ENCODE measurements around the gene CCDC174.

CCDC174 gene

DNA sequence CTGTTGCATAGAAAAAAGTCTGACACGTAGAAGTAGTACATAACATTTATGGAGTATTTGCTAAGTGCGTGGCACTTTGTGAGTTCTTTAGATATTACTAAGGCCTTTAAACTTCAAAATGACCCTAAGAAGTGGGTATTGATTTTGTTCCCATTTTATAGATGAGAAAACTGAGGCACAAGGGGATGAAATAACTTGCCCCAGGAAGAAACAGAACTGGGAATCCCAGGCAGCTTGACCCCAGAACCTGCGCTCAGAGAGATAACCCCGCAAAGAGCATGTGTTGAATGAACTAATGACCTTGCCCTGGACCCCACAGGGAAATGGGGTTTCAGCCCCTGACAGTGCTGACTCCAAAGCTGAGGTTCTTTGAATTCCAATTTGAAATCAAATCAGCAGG lies 30.5 kb upstream of the CCDC174 start:
- no peaks in the 10 kb centered on the region for H3K9me3 ChIP-seq (ENCODE audit: insufficient read depth, low read depth, low read length)
- H3K4me2 ChIP-seq (ENCODE audit: low read depth, low read length, poor library complexity, severe bottlenecking) = no peak overlapping the region
- H3K36me3 ChIP-seq (ENCODE audit: insufficient read depth, low read length) = no peaks in the 10 kb centered on the region
- TF ChIP-seq, protein P1, sequence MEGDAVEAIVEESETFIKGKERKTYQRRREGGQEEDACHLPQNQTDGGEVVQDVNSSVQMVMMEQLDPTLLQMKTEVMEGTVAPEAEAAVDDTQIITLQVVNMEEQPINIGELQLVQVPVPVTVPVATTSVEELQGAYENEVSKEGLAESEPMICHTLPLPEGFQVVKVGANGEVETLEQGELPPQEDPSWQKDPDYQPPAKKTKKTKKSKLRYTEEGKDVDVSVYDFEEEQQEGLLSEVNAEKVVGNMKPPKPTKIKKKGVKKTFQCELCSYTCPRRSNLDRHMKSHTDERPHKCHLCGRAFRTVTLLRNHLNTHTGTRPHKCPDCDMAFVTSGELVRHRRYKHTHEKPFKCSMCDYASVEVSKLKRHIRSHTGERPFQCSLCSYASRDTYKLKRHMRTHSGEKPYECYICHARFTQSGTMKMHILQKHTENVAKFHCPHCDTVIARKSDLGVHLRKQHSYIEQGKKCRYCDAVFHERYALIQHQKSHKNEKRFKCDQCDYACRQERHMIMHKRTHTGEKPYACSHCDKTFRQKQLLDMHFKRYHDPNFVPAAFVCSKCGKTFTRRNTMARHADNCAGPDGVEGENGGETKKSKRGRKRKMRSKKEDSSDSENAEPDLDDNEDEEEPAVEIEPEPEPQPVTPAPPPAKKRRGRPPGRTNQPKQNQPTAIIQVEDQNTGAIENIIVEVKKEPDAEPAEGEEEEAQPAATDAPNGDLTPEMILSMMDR (conservative IDR thresholded peaks at IDR 0.05; ENCODE audit: low read length) = no peak
- TF ChIP-seq EZH2phosphoT487 (IDR thresholded peaks at IDR 0.05; ENCODE audit: borderline replicate concordance) = no peak
- H3K4me3 ChIP-seq (ENCODE audit: low read length, poor library complexity, severe bottlenecking) = no peak overlapping the region
- no peak overlapping the region for H2AFZ ChIP-seq (ENCODE audit: low read length)
- H3F3A ChIP-seq (ENCODE audit: low read depth) = no peaks in the 10 kb centered on the region
- H3K4me1 ChIP-seq (ENCODE audit: insufficient read depth, low read length, poor library complexity, severe bottlenecking) = no peaks in the 10 kb centered on the region
- no peaks in the 10 kb centered on the region for H3K9me2 ChIP-seq (replicated peaks; ENCODE audit: low read depth, low read length)
- no peak overlapping the region for H3K9ac ChIP-seq (ENCODE audit: low read depth, low read length, poor library complexity, severe bottlenecking)
- no peaks in the 10 kb centered on the region for H3K79me2 ChIP-seq (ENCODE audit: insufficient read depth, low read length)
- H4K20me1 ChIP-seq (ENCODE audit: insufficient read depth, low read length, poor library complexity, severe bottlenecking) = no peaks in the 10 kb centered on the region
- H3K27me3 ChIP-seq (ENCODE audit: insufficient read depth, low read length, poor library complexity, severe bottlenecking) = no peaks in the 10 kb centered on the region

DNA sequence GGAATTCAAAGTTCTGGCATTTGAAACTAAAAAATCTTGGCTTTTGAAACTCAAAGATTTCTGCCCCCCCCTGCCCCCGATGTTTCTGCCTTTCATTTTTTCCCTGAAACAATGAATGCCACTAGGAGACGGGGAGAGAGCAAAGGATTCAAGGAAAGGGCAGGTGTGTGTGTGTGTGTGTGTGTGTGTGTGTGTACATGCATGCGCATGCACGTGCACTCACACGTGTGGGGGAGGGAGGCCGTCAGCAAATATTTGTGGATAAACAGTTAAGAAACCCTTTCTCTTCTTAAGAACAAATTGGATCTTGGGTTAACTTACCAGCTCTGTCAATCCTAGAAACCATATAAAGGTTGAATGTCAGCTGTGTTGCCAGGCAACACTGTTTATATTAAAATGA lies 29.2 kb upstream of the CCDC174 start:
- Histone ChIP-seq H2AFZ (ENCODE audit: low read length) (no peak overlapping the region), H3K4me1 (ENCODE audit: insufficient read depth, low read length, poor library complexity, severe bottlenecking) (no peaks in the 10 kb centered on the region), H4K20me1 (ENCODE audit: insufficient read depth, low read length, poor library complexity, severe bottlenecking) (no peaks in the 10 kb centered on the region), H3K79me2 (ENCODE audit: insufficient read depth, low read length) (no peaks in the 10 kb centered on the region), H3K4me2 (ENCODE audit: low read depth, low read length, poor library complexity, severe bottlenecking) (no peak overlapping the region), H3K4me3 (ENCODE audit: low read length, poor library complexity, severe bottlenecking) (no peak overlapping the region), H3K27me3 (ENCODE audit: insufficient read depth, low read length, poor library complexity, severe bottlenecking) (no peaks in the 10 kb centered on the region), H3K9me2 (replicated peaks; ENCODE audit: low read depth, low read length) (no peaks in the 10 kb centered on the region), H3F3A (ENCODE audit: low read depth) (no peaks in the 10 kb centered on the region), H3K9me3 (ENCODE audit: insufficient read depth, low read depth, low read length) (no peaks in the 10 kb centered on the region), H3K36me3 (ENCODE audit: insufficient read depth, low read length) (no peaks in the 10 kb centered on the region), H3K9ac (ENCODE audit: low read depth, low read length, poor library complexity, severe bottlenecking) (no peak overlapping the region)
- TF ChIP-seq, protein P1 (conservative IDR thresholded peaks at IDR 0.05; ENCODE audit: low read length) = no peak
- no peak for TF ChIP-seq EZH2phosphoT487 (IDR thresholded peaks at IDR 0.05; ENCODE audit: borderline replicate concordance)

DNA sequence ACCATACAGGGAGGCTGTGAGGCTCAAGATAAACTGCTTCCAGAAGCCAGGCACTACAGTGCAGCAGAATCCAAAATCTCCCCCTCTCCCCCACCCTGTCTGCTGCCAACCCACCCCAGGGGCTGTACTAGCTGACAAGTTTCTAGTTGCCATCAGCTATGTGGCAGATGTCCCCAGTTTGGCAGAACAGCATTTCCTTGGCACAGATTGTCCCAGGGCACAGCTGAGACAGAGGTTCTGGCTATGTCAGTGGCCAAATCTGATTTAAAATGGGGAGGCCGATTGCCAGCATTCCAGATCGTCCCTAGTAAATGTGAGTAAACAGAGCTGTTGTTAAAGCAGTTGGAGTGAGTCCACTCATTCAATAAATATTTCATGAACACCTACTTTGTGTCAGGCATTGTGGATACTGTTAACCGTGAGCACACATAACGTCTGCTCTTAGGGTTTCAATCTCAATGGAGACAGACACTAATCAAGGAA lies 28.0 kb upstream of the CCDC174 start:
- no peaks in the 10 kb centered on the region for H3K9me2 ChIP-seq (replicated peaks; ENCODE audit: low read depth, low read length)
- no peak overlapping the region for H3K9ac ChIP-seq (ENCODE audit: low read depth, low read length, poor library complexity, severe bottlenecking)
- H2AFZ ChIP-seq (ENCODE audit: low read length) = no peak overlapping the region
- no peaks in the 10 kb centered on the region for H3K4me1 ChIP-seq (ENCODE audit: insufficient read depth, low read length, poor library complexity, severe bottlenecking)
- no peak overlapping the region for H3K4me2 ChIP-seq (ENCODE audit: low read depth, low read length, poor library complexity, severe bottlenecking)
- no peaks in the 10 kb centered on the region for H3F3A ChIP-seq (ENCODE audit: low read depth)
- no peaks in the 10 kb centered on the region for H3K9me3 ChIP-seq (ENCODE audit: insufficient read depth, low read depth, low read length)
- no peaks in the 10 kb centered on the region for H3K79me2 ChIP-seq (ENCODE audit: insufficient read depth, low read length)
- H3K4me3 ChIP-seq (ENCODE audit: low read length, poor library complexity, severe bottlenecking) = no peak overlapping the region
- H3K27me3 ChIP-seq (ENCODE audit: insufficient read depth, low read length, poor library complexity, severe bottlenecking) = no peaks in the 10 kb centered on the region
- H4K20me1 ChIP-seq (ENCODE audit: insufficient read depth, low read length, poor library complexity, severe bottlenecking) = no peaks in the 10 kb centered on the region
- TF ChIP-seq, protein P1 (conservative IDR thresholded peaks at IDR 0.05; ENCODE audit: low read length) = no peak
- no peaks in the 10 kb centered on the region for H3K36me3 ChIP-seq (ENCODE audit: insufficient read depth, low read length)

All from Loucy (cell line).